ENCODE measurements around the gene DDX24.

Gene DDX24

GRCh38 chr14:94110552-94111181 lies 29.7 kb upstream of the DDX24 start, which contains the start of gene IFI27:
IFI27 (plus strand) TSS chr14:94110736.
- no peak for TF ChIP-seq CTCF (IDR thresholded peaks at IDR 0.05; ENCODE audit: insufficient read depth, low read depth, low read length, missing control alignments)
- H3K4me3 ChIP-seq (ENCODE audit: low read depth, low read length), result no peak within 1 kb of the TSS
- no peak for DNase-seq (ENCODE audit: low read depth)

- TF ChIP-seq CTCF (IDR thresholded peaks at IDR 0.05; ENCODE audit: insufficient read depth, low read depth, low read length, missing control alignments), result no peak
- no peak for DNase-seq (ENCODE audit: low read depth)
- H3K4me3 ChIP-seq (ENCODE audit: low read depth, low read length), result no peak overlapping the region
Measured at GRCh38 chr14:94109915-94110250, 28.9 kb upstream of the DDX24 start.

- no peak overlapping the region for H3K4me3 ChIP-seq (ENCODE audit: low read depth, low read length)
- no peak for TF ChIP-seq CTCF (IDR thresholded peaks at IDR 0.05; ENCODE audit: insufficient read depth, low read depth, low read length, missing control alignments)
- no peak for DNase-seq (ENCODE audit: low read depth)
Measured at GRCh38 chr14:94104731-94105130, 23.7 kb upstream of the DDX24 start.

- H3K4me3 ChIP-seq (ENCODE audit: low read depth, low read length), result no peak overlapping the region
- no peak for DNase-seq (ENCODE audit: low read depth)
- TF ChIP-seq CTCF (IDR thresholded peaks at IDR 0.05; ENCODE audit: insufficient read depth, low read depth, low read length, missing control alignments), result no peak
Measured at GRCh38 chr14:94103554-94104150, 22.6 kb upstream of the DDX24 start.

- H3K4me3 ChIP-seq (ENCODE audit: low read depth, low read length), result no peak overlapping the region
- no peak for TF ChIP-seq CTCF (IDR thresholded peaks at IDR 0.05; ENCODE audit: insufficient read depth, low read depth, low read length, missing control alignments)
Measured at GRCh38 chr14:94102768-94103482, 21.9 kb upstream of the DDX24 start.

GRCh38 chr14:94101748-94102147 lies 20.7 kb upstream of the DDX24 start:
- no peak for DNase-seq (ENCODE audit: low read depth)
- no peak overlapping the region for H3K4me3 ChIP-seq (ENCODE audit: low read depth, low read length)
- no peak for TF ChIP-seq CTCF (IDR thresholded peaks at IDR 0.05; ENCODE audit: insufficient read depth, low read depth, low read length, missing control alignments)

More at GRCh38 chr14:94102768-94103482, 21.9 kb upstream of the DDX24 start:
- DNase-seq (ENCODE audit: low read depth), result no peak

Measured in GM12865 (cell line).